ENCODE measurements around the gene JPH2.

DNA sequence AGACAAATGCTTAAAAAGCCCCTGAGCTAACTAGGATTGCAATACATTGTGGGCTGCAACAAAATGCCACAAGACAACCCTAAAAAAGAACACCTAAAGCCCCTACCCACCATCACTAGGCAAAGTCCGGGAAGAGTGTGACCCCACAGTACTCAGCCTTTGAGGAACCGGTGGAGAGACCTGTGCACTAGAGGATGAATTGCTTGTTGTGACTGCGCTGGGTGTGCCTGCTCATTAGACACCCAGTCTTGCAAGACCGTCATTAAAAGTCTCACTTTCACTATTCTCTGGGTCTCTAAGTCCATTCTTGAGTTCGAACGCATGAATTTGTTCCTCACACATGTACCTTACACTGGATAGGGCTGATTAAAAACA, 88.7 kb downstream of the JPH2 start:
- TF ChIP-seq, protein P1, sequence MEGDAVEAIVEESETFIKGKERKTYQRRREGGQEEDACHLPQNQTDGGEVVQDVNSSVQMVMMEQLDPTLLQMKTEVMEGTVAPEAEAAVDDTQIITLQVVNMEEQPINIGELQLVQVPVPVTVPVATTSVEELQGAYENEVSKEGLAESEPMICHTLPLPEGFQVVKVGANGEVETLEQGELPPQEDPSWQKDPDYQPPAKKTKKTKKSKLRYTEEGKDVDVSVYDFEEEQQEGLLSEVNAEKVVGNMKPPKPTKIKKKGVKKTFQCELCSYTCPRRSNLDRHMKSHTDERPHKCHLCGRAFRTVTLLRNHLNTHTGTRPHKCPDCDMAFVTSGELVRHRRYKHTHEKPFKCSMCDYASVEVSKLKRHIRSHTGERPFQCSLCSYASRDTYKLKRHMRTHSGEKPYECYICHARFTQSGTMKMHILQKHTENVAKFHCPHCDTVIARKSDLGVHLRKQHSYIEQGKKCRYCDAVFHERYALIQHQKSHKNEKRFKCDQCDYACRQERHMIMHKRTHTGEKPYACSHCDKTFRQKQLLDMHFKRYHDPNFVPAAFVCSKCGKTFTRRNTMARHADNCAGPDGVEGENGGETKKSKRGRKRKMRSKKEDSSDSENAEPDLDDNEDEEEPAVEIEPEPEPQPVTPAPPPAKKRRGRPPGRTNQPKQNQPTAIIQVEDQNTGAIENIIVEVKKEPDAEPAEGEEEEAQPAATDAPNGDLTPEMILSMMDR (IDR thresholded peaks at IDR 0.05; ENCODE audit: low read depth, low read length), result no peak
- no peak for TF ChIP-seq EZH2phosphoT487 (IDR thresholded peaks at IDR 0.05; ENCODE audit: low read depth)

Measured in OCI-LY3 (cell line).